Body of pancreas (tissue), 4 donors: ENCODE results near the gene DNAH2. TPM values are rescaled to one million over a fixed set of nuclear protein-coding genes. Genes with fewer than 3 reads are reported as not detected.
A peak's percentile ranks its signal among the peaks of the same experiment; 100 is the strongest.

Source experiments
- ATAC-seq: fragments of 150-250 bp; one replicate; pipeline ENCODE4 v1.9.1; 2016
- DNase-seq, 4 donors: peaks; one replicate each; pipeline ENCODE4 v3.0.0-alpha.2; 2019
- H3K27ac ChIP-seq, 4 donors: fragments of 200-600 bp; sonication (generic); 1 replicate in 3 of 4; 2 replicates in 1 of 4; pipeline versions ENCODE4 v1.5.1 to v1.6.1; 2016 to 2019; ENCODE audit warnings: mild to moderate bottlenecking in 1 of 4, mixed read lengths in 1 of 4, moderate library complexity in 1 of 4
- H3K27me3 ChIP-seq, 2 donors: fragments of 200-600 bp; sonication (generic); one replicate each; pipeline ENCODE4 v1.6.0; 2016; ENCODE audit warnings: mild to moderate bottlenecking in 1 of 2
- H3K36me3 ChIP-seq, 2 donors: fragments of 200-600 bp; sonication (generic); replicated peaks in 1 of 2; 2 replicates each; pipeline ENCODE4 v1.5.1; 2016; ENCODE audit warnings: low read depth in 2 of 2; ENCODE audit not compliant: insufficient read depth in 1 of 2
- H3K4me1 ChIP-seq: fragments of 200-600 bp; sonication (generic); one replicate; pipeline ENCODE4 v1.6.0; 2016
- H3K4me3 ChIP-seq, 2 donors: fragments of 200-600 bp; sonication (generic); 1 replicate in 1 of 2; 2 replicates in 1 of 2; pipeline ENCODE4 v1.5.1; 2016 to 2019
- H3K9me3 ChIP-seq, 3 donors: fragments of 200-600 bp; sonication (generic); 1 replicate in 2 of 3; 2 replicates in 1 of 3; pipeline ENCODE4 v1.5.1; 2016
- CTCF ChIP-seq, 7 experiments: fragments of 450-650 bp in 4 of 7; fragments of 200-600 bp in 3 of 7; sonication (generic) in 3 of 7; IDR thresholded peaks; one replicate each; pipeline ENCODE4 v1.5.1; 2016 to 2019; ENCODE audit warnings: antibody characterized with exemption in 7 of 7
- POLR2A ChIP-seq, 3 donors: fragments of 450-650 bp; IDR thresholded peaks; one replicate each; pipeline ENCODE4 v1.6.1; 2016; ENCODE audit warnings: antibody characterized with exemption in 3 of 3, mild to moderate bottlenecking in 2 of 3
- WGBS, 2 donors: methylation state at CpG; one replicate each; pipeline ENCODE4 v1.1.5; 2017; 5-methylcytosine and 5-hydroxymethylcytosine counted together
- intact Hi-C: fragments of 100-400 bp; cut with DNase I; formaldehyde crosslinking; loops from one replicate; pipeline ENCODE4 v1.15.1; 2023
- total RNA-seq, 2 donors: library from RNA; depleted of rRNA; stranded (reverse); fragments of >200 nt; gene quantifications; one replicate each; pipeline ENCODE4 v1.1.0, GENCODE V29; 2016

Gene DNAH2
- total RNA-seq, 2 donors from 2014 or later: 0.26 to 0.66 TPM

DNA sequence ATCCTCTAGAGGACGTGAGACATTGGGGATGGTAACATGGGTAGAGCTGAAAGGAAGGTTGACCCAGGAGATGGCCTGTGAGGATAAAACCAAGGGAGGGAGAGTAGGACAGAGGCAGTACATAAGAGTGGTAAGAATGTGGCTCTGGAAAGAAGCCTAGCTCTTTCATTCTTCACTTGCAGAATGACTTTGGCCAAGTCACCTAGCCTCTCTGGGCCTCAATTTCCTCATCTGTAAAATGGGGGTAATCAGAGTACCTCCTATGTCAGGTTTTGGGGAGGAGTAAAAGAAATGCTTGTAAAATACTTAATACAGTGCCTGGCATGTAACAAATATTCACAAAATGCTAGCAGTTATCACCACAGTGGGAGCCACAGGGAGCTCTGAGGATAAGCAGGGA is 123.3 kb downstream of the DNAH2 start:
- WGBS, 2 donors: 44 to 67% methylated on average over 1 of the region's 1 CpG

DNA sequence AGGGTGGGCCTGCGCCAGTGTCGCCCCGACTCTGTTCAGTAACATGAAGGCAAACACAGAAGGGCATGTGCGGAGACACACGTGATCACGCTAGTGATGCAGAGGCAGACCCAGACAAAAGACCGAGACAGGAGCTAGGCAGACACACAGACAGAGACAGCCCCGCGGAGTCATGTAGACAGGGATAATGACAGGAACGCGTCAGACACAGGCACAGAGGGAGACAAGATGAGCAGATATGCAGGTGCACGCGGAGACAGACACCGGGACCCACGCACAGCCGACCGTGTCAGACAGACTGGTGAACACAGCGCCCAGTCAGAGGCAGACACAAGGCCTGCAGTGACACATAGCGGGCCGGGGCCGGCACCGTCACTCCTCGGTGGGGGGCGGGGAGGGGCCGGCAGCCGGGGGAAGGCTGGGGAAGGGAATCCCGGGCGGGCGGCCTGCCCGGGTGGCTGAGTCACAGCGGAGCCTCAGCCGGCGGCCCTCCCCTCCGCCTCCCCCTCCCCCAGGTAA is 123.9 kb downstream of the DNAH2 start:
- Histone ChIP-seq H3K4me1 (peaks cover 62% of the 10 kb centered on the region), H3K27me3 (no peaks in the 10 kb centered on the region), H3K27ac (peak overlapping the region; percentile 95 to 100 (median 98)), H3K9me3 (no peaks in the 10 kb centered on the region), H3K36me3 (peaks cover 0 to 5% of the 10 kb centered on the region in 2 donors), H3K4me3 (peak overlapping the region; percentile 46 to 88)
- DNase-seq (peak; percentile 90 to 93 (median 92)), ATAC-seq (peak; percentile 48)
- intact Hi-C loops: no loop called here
- TF ChIP-seq POLR2A (IDR thresholded peaks at IDR 0.05): peak; percentile 17 to 79 (median 72)
- peak in 3 of 7 experiments; percentile 1 to 27 (median 23) for TF ChIP-seq CTCF (IDR thresholded peaks at IDR 0.05)
- WGBS, 2 donors: 2 to 4% methylated on average over 22 to 34 of the region's 34 CpGs

More for the DNA sequence above, 123.3 kb downstream of the DNAH2 start:
- H3K4me3 ChIP-seq: no peak overlapping the region
- DNase-seq (no peak), ATAC-seq (no peak)
- H3K4me1 ChIP-seq: peaks cover 62% of the 10 kb centered on the region
- peak overlapping the region; percentile 95 to 100 (median 98) for H3K27ac ChIP-seq
- H3K9me3 ChIP-seq: no peaks in the 10 kb centered on the region
- H3K36me3 ChIP-seq: peaks cover 0 to 1% of the 10 kb centered on the region in 2 donors
- intact Hi-C loops: no loop called here
- TF ChIP-seq CTCF (IDR thresholded peaks at IDR 0.05) (no peak), POLR2A (IDR thresholded peaks at IDR 0.05) (no peak)
- no peaks in the 10 kb centered on the region for H3K27me3 ChIP-seq

DNA sequence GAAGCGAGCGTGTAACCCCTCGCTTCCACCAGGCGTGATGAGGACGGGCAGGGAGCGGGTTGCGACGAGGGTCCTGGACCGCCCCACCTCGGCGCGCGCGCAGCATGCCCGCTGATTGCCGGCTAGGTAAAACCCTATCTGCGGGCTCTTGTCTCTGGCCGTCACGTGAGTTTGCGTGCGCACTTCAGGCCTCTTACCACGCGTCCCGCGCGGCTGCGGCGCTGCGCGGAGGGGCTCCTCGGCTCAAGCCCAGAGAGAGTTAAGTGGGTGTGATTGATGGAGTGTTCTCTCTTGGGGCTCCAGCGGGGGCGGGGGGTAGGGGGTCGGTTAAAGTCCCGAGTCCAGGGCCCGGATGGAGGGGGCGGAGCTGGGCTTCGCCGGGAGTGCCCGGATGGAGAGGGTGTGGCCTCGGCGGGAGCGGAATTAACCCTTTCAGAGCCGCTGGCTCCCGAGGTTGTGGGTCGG is 124.4 kb downstream of the DNAH2 start:
- intact Hi-C loops: no loop called here
- Histone ChIP-seq H3K4me1 (peaks cover 60% of the 10 kb centered on the region), H3K27me3 (no peaks in the 10 kb centered on the region), H3K4me3 (peak overlapping the region; percentile 46 to 88), H3K36me3 (peaks cover 0 to 8% of the 10 kb centered on the region in 2 donors), H3K9me3 (no peaks in the 10 kb centered on the region), H3K27ac (peak overlapping the region; percentile 95 to 100 (median 98))
- DNase-seq: peak; percentile 90 to 92 (median 90)
- TF ChIP-seq POLR2A (IDR thresholded peaks at IDR 0.05) (no peak), CTCF (IDR thresholded peaks at IDR 0.05) (peak in 3 of 7 experiments; percentile 10 to 17 (median 16))
- peak; percentile 64 for ATAC-seq
- 0 to 1% methylated on average over 1 to 45 of the region's 46 CpGs for WGBS, 2 donors

DNA sequence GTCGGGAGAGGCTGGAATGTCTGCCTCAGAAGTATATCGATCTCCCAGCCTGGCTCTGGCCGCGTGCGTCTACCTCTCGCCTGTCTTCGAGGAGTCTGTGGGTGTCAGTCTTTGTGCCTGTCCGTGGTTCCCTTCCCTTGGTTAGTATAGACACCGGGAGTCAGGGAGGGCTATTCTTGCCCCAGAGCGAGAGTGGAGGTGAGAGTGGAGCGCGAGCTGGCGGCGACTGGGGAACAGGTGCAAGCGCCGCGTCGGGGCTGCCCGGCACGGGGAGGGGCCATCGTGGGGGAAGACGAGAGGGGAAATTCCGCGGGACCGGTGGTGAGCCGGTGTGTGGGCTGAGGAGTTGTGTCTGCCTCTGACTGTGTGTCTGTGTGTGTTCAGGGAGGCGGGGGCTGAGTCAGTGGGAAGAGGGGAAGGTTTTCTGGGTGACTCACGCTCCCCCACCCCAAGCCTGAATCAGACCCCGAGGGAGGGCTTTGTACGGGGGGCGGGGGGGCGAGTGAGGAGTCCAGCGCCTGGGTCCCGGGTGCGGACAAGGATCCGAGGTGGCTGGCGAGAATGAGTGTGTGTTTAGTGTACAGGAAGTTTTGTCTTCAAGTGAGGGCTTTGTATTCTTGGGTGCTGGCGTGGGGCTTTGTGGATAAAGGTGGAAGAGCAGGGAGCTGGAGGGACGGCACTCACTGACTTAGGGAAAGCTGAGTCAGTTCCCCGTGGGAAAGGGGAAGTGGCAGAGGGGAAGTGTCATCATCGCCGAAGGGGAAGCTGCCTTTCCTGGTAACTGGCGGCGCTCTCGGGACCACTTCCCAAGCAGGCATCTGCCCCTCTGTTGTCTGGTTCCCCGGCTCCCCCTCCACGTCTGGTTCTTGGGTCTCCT is 125.1 kb downstream of the DNAH2 start:
- Histone ChIP-seq H3K9me3 (no peaks in the 10 kb centered on the region), H3K4me3 (peak overlapping the region; percentile 46 to 88), H3K27me3 (no peaks in the 10 kb centered on the region), H3K4me1 (peaks cover 54% of the 10 kb centered on the region), H3K36me3 (peaks cover 0 to 13% of the 10 kb centered on the region in 2 donors), H3K27ac (peak overlapping the region; percentile 95 to 100 (median 98))
- ATAC-seq (peak; percentile 9), DNase-seq (peak; percentile 70 to 87 (median 75))
- intact Hi-C loops: no loop called here
- TF ChIP-seq CTCF (IDR thresholded peaks at IDR 0.05) (no peak), POLR2A (IDR thresholded peaks at IDR 0.05) (peak in 2 of 3 donors; percentile 70 to 73)
- WGBS, 2 donors: 0% methylated on average over 30 to 47 of the region's 47 CpGs
